ENCODE data around the gene OR51E1.
A peak's percentile ranks its signal among the peaks of the same experiment; 100 is the strongest.

OR51E1 gene

DNA sequence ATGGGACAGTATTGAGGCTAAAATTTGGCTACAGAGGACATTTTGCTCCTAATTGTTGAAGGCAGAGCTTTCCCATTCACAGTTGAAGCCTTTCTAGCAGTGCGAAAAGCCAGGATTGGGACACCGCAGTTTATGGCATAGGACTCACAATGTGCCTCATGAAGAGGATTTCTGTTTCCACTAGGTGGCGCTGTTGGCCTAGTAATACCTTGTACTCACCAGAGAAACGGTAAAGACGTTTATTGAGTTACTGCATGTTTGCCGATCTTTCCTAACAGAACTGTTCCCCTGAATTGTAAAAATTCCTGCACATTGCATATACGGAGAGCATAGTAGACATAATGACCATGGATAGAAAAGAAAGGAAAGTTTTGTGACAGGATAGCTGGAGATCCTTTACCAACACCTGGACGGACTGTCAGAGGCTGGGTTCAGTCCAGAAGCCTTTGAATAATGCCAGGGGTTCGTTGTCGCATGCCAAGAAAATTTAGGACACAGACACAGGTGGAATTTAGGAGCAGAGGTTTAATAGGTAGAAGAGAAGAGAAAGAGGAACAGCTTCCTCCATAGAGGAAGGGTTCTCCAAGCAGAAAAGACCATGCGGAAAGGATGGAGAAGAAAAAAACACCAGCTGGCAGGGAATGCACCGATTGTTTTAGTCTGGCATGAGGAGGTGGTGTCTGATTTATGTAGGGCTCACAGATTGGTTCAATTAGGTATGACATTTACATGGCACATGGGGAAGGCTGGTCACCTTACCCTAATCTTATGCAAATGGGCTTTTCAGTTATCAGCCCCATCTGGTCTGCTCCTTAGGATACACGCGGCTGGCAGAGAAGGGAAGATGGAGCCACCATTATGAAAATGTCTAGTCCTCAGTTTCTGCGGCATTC lies 17.3 kb upstream of the OR51E1 start:
- peaks cover 5% of the 10 kb centered on the region for H3K27me3 ChIP-seq (replicated peaks; ENCODE audit: control insufficient read depth, insufficient read depth, low read length)
- peak; percentile 75 for DNase-seq (ENCODE audit: low read depth)
- no peak overlapping the region for H3K4me3 ChIP-seq (ENCODE audit: low read length)
- H3K36me3 ChIP-seq (ENCODE audit: control insufficient read depth, insufficient read depth, low read length, severe bottlenecking), result no peaks in the 10 kb centered on the region
- peaks cover 16% of the 10 kb centered on the region for H3K9me3 ChIP-seq (ENCODE audit: control insufficient read depth, low read length)
- H3K9ac ChIP-seq (ENCODE audit: low read length), result no peak overlapping the region
- H3K4me1 ChIP-seq (ENCODE audit: control insufficient read depth, insufficient read depth, low read length), result peaks cover 8% of the 10 kb centered on the region

GRCh38 chr11:4636136-4636535 lies 7.6 kb upstream of the OR51E1 start:
- Histone ChIP-seq H3K9ac (ENCODE audit: low read length) (no peak overlapping the region), H3K4me1 (ENCODE audit: control insufficient read depth, insufficient read depth, low read length) (peaks cover 3% of the 10 kb centered on the region), H3K9me3 (ENCODE audit: control insufficient read depth, low read length) (no peaks in the 10 kb centered on the region), H3K27me3 (replicated peaks; ENCODE audit: control insufficient read depth, insufficient read depth, low read length) (peaks cover 33% of the 10 kb centered on the region), H3K36me3 (ENCODE audit: control insufficient read depth, insufficient read depth, low read length, severe bottlenecking) (no peaks in the 10 kb centered on the region), H3K4me3 (ENCODE audit: low read length) (no peak overlapping the region)
- DNase-seq (ENCODE audit: low read depth), result no peak

GRCh38 chr11:4636962-4637661 lies 6.7 kb upstream of the OR51E1 start, which contains the start of gene OR51D1:
OR51D1 (plus strand) TSS chr11:4637477; CDS start chr11:4639791, 2,314 bp downstream.
- DNase-seq (ENCODE audit: low read depth), result peak; percentile 82
- H3K4me1 ChIP-seq (ENCODE audit: control insufficient read depth, insufficient read depth, low read length), result peaks cover 3% of the 10 kb centered on the region
- no peak within 1 kb of the TSS for H3K9ac ChIP-seq (ENCODE audit: low read length)
- H3K36me3 ChIP-seq (ENCODE audit: control insufficient read depth, insufficient read depth, low read length, severe bottlenecking), result no peaks in the 10 kb centered on the region
- peaks cover 37% of the 10 kb centered on the region for H3K27me3 ChIP-seq (replicated peaks; ENCODE audit: control insufficient read depth, insufficient read depth, low read length)
- peak within 1 kb of the TSS; percentile 22 for H3K4me3 ChIP-seq (ENCODE audit: low read length)
- no peaks in the 10 kb centered on the region for H3K9me3 ChIP-seq (ENCODE audit: control insufficient read depth, low read length)

- H3K4me3 ChIP-seq (ENCODE audit: low read length), result no peak overlapping the region
- DNase-seq (ENCODE audit: low read depth), result no peak
- no peak overlapping the region for H3K9ac ChIP-seq (ENCODE audit: low read length)
- no peaks in the 10 kb centered on the region for H3K36me3 ChIP-seq (ENCODE audit: control insufficient read depth, insufficient read depth, low read length, severe bottlenecking)
- no peaks in the 10 kb centered on the region for H3K9me3 ChIP-seq (ENCODE audit: control insufficient read depth, low read length)
- peaks cover 6% of the 10 kb centered on the region for H3K4me1 ChIP-seq (ENCODE audit: control insufficient read depth, insufficient read depth, low read length)
- H3K27me3 ChIP-seq (replicated peaks; ENCODE audit: control insufficient read depth, insufficient read depth, low read length), result peaks cover 40% of the 10 kb centered on the region
Observed at GRCh38 chr11:4637662-4638047, 6.1 kb upstream of the OR51E1 start.

- Histone ChIP-seq H3K27me3 (replicated peaks; ENCODE audit: control insufficient read depth, insufficient read depth, low read length) (peaks cover 55% of the 10 kb centered on the region), H3K4me3 (ENCODE audit: low read length) (no peak overlapping the region)
- DNase-seq (ENCODE audit: low read depth), result no peak
Observed at GRCh38 chr11:4639931-4640330, 3.9 kb upstream of the OR51E1 start.

DNA sequence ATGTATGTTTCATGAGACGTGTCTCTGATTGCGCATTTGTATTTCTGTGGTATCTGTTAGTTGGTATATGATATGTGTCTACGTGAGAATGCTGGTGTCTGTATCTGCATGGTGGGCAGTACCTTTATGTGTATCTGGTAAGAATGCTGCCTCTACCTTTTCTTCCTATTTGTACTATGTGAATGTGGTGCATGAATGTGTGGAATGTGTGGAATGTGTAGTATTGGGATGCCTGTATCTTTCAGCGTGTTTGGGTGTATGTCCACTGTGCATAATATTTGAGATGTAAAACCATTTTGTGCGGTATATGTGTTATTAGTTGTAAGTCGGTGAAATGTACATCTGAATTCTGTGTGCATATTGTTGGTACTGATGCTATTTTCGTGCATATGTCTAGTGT lies 2.3 kb upstream of the OR51E1 start:
- Histone ChIP-seq H3K4me1 (ENCODE audit: control insufficient read depth, insufficient read depth, low read length) (peaks cover 10% of the 10 kb centered on the region), H3K9me3 (ENCODE audit: control insufficient read depth, low read length) (no peaks in the 10 kb centered on the region), H3K4me3 (ENCODE audit: low read length) (no peak overlapping the region), H3K9ac (ENCODE audit: low read length) (no peak overlapping the region), H3K27me3 (replicated peaks; ENCODE audit: control insufficient read depth, insufficient read depth, low read length) (peaks cover 47% of the 10 kb centered on the region), H3K36me3 (ENCODE audit: control insufficient read depth, insufficient read depth, low read length, severe bottlenecking) (no peaks in the 10 kb centered on the region)
- DNase-seq (ENCODE audit: low read depth), result no peak

More at GRCh38 chr11:4639931-4640330, 3.9 kb upstream of the OR51E1 start:
- Histone ChIP-seq H3K9me3 (ENCODE audit: control insufficient read depth, low read length) (no peaks in the 10 kb centered on the region), H3K36me3 (ENCODE audit: control insufficient read depth, insufficient read depth, low read length, severe bottlenecking) (no peaks in the 10 kb centered on the region), H3K9ac (ENCODE audit: low read length) (no peak overlapping the region), H3K4me1 (ENCODE audit: control insufficient read depth, insufficient read depth, low read length) (peaks cover 10% of the 10 kb centered on the region)

DNA sequence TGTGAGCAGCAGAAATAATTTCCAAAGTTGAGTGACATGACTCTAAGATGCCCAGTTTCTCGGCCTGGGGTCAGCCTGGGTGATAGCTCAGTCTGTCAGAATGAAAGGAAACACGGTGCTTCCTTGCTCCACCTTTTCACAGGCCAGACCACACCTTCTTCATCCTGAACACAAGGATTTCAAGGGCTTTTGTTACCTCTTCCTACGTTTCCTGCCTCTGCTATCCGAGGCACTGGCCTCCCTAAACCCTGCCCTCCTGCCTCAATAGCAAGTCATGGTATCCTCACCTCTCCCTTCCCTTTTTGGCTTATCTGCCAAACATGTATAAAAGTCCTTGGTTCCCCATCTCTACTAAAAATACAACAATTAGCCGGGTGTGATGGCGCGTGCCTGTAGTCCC lies 1.7 kb upstream of the OR51E1 start:
- Histone ChIP-seq H3K9me3 (ENCODE audit: control insufficient read depth, low read length) (no peaks in the 10 kb centered on the region), H3K4me1 (ENCODE audit: control insufficient read depth, insufficient read depth, low read length) (peaks cover 9% of the 10 kb centered on the region), H3K36me3 (ENCODE audit: control insufficient read depth, insufficient read depth, low read length, severe bottlenecking) (no peaks in the 10 kb centered on the region), H3K4me3 (ENCODE audit: low read length) (no peak overlapping the region), H3K9ac (ENCODE audit: low read length) (no peak overlapping the region), H3K27me3 (replicated peaks; ENCODE audit: control insufficient read depth, insufficient read depth, low read length) (peaks cover 45% of the 10 kb centered on the region)
- no peak for DNase-seq (ENCODE audit: low read depth)

- Histone ChIP-seq H3K4me3 (ENCODE audit: low read length) (no peak overlapping the region), H3K9me3 (ENCODE audit: control insufficient read depth, low read length) (no peaks in the 10 kb centered on the region), H3K36me3 (ENCODE audit: control insufficient read depth, insufficient read depth, low read length, severe bottlenecking) (no peaks in the 10 kb centered on the region), H3K27me3 (replicated peaks; ENCODE audit: control insufficient read depth, insufficient read depth, low read length) (peaks cover 34% of the 10 kb centered on the region), H3K9ac (ENCODE audit: low read length) (no peak overlapping the region), H3K4me1 (ENCODE audit: control insufficient read depth, insufficient read depth, low read length) (peaks cover 6% of the 10 kb centered on the region)
- DNase-seq (ENCODE audit: low read depth), result peak; percentile 11
Observed at GRCh38 chr11:4643076-4643475, 706 bp upstream of the OR51E1 start.

DNA sequence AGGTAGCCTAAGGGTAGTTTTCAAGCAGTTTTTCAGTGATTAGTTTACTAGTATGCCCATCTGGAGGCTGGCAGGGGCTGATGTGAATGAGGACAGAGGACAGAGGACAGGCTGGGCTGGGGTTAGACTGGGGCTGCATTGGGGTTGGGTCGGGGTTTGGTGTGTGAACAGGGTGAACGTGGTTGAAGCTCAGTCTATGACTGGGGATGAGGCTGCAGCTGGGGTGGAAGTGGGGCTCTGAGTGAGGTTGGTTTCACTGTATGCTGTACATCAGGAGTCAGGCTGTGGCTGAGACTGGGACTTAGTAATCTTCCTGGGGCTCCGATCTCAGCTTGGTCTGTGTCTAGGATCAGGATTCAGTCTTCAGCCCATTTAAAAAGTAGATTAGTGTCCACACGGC lies 451 bp downstream of the OR51E1 start:
- peaks cover 6% of the 10 kb centered on the region for H3K4me1 ChIP-seq (ENCODE audit: control insufficient read depth, insufficient read depth, low read length)
- DNase-seq (ENCODE audit: low read depth), result no peak
- no peak overlapping the region for H3K4me3 ChIP-seq (ENCODE audit: low read length)
- H3K27me3 ChIP-seq (replicated peaks; ENCODE audit: control insufficient read depth, insufficient read depth, low read length), result peaks cover 29% of the 10 kb centered on the region
- no peaks in the 10 kb centered on the region for H3K9me3 ChIP-seq (ENCODE audit: control insufficient read depth, low read length)
- no peak overlapping the region for H3K9ac ChIP-seq (ENCODE audit: low read length)
- no peaks in the 10 kb centered on the region for H3K36me3 ChIP-seq (ENCODE audit: control insufficient read depth, insufficient read depth, low read length, severe bottlenecking)

DNA sequence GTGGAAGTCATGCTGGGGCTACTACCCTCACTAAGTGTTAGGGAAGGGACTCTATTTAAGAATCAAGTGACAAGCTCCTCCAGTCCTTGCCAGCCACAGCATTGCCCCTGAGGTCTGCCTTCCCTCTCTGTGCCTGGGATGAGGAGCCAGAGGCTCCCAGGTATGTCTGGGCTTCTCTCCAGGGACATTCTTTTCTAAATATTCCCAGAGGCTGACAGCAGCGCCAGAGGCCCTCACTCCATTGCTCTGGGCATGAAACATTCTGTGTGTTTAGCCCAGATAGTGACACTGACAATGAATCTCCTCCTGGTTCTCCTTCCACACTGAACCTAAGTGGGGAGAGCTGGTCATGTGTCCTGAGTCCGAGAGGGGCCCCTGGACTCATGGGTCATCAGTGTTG lies 2.2 kb downstream of the OR51E1 start:
- H3K27me3 ChIP-seq (replicated peaks; ENCODE audit: control insufficient read depth, insufficient read depth, low read length), result peaks cover 28% of the 10 kb centered on the region
- no peak overlapping the region for H3K4me3 ChIP-seq (ENCODE audit: low read length)
- no peak for DNase-seq (ENCODE audit: low read depth)
- peaks cover 6% of the 10 kb centered on the region for H3K4me1 ChIP-seq (ENCODE audit: control insufficient read depth, insufficient read depth, low read length)
- no peaks in the 10 kb centered on the region for H3K9me3 ChIP-seq (ENCODE audit: control insufficient read depth, low read length)
- no peak overlapping the region for H3K9ac ChIP-seq (ENCODE audit: low read length)
- H3K36me3 ChIP-seq (ENCODE audit: control insufficient read depth, insufficient read depth, low read length, severe bottlenecking), result no peaks in the 10 kb centered on the region

DNA sequence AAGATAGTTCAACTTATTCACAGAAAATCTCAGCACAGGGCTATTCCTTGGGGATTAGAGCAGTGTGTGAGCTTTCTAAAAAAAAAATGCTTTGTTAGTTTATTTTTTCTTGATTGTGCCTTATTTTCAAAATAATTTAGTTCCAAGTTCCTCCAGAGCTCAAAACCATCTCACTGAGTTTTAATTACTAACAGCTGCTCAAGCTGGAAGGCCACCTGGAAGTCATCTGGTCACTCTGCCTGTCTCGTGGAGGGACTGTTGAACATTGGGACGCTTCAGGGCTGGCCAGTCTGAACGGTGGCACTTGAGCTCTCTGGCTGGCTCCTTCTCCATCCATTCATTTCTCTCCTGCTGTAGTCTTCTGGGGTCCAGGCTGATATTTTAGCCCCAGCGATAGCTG lies 4.0 kb downstream of the OR51E1 start:
- Histone ChIP-seq H3K4me3 (ENCODE audit: low read length) (no peak overlapping the region), H3K36me3 (ENCODE audit: control insufficient read depth, insufficient read depth, low read length, severe bottlenecking) (no peaks in the 10 kb centered on the region), H3K27me3 (replicated peaks; ENCODE audit: control insufficient read depth, insufficient read depth, low read length) (peaks cover 19% of the 10 kb centered on the region), H3K4me1 (ENCODE audit: control insufficient read depth, insufficient read depth, low read length) (peaks cover 3% of the 10 kb centered on the region), H3K9me3 (ENCODE audit: control insufficient read depth, low read length) (no peaks in the 10 kb centered on the region), H3K9ac (ENCODE audit: low read length) (no peak overlapping the region)
- DNase-seq (ENCODE audit: low read depth), result no peak
